Coronary artery (tissue), 2 donors: ENCODE results near the gene PLCB2.
A peak's percentile ranks its signal among the peaks of the same experiment; 100 is the strongest.

ENCODE experiments used
- DNase-seq: peaks from one replicate; pipeline ENCODE4 v3.0.0-alpha.2; 2017; ENCODE audit warnings: low spot score
- H3K27ac ChIP-seq, 2 donors: fragments of 200-600 bp; sonication (generic); one replicate each; pipeline ENCODE4 v1.5.1; 2016 to 2019
- H3K4me3 ChIP-seq: fragments of 200-600 bp; sonication (generic); 2 replicates; pipeline ENCODE4 v1.5.1; 2016; ENCODE audit warnings: mild to moderate bottlenecking, moderate library complexity
- TF ChIP-seq, protein P1 (sequence below): fragments of 200-600 bp; sonication (generic); IDR thresholded peaks from one replicate; pipeline ENCODE4 v1.5.1; 2019; ENCODE audit warnings: antibody characterized with exemption

The PLCB2 gene, protein sequence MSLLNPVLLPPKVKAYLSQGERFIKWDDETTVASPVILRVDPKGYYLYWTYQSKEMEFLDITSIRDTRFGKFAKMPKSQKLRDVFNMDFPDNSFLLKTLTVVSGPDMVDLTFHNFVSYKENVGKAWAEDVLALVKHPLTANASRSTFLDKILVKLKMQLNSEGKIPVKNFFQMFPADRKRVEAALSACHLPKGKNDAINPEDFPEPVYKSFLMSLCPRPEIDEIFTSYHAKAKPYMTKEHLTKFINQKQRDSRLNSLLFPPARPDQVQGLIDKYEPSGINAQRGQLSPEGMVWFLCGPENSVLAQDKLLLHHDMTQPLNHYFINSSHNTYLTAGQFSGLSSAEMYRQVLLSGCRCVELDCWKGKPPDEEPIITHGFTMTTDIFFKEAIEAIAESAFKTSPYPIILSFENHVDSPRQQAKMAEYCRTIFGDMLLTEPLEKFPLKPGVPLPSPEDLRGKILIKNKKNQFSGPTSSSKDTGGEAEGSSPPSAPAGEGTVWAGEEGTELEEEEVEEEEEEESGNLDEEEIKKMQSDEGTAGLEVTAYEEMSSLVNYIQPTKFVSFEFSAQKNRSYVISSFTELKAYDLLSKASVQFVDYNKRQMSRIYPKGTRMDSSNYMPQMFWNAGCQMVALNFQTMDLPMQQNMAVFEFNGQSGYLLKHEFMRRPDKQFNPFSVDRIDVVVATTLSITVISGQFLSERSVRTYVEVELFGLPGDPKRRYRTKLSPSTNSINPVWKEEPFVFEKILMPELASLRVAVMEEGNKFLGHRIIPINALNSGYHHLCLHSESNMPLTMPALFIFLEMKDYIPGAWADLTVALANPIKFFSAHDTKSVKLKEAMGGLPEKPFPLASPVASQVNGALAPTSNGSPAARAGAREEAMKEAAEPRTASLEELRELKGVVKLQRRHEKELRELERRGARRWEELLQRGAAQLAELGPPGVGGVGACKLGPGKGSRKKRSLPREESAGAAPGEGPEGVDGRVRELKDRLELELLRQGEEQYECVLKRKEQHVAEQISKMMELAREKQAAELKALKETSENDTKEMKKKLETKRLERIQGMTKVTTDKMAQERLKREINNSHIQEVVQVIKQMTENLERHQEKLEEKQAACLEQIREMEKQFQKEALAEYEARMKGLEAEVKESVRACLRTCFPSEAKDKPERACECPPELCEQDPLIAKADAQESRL

DNA sequence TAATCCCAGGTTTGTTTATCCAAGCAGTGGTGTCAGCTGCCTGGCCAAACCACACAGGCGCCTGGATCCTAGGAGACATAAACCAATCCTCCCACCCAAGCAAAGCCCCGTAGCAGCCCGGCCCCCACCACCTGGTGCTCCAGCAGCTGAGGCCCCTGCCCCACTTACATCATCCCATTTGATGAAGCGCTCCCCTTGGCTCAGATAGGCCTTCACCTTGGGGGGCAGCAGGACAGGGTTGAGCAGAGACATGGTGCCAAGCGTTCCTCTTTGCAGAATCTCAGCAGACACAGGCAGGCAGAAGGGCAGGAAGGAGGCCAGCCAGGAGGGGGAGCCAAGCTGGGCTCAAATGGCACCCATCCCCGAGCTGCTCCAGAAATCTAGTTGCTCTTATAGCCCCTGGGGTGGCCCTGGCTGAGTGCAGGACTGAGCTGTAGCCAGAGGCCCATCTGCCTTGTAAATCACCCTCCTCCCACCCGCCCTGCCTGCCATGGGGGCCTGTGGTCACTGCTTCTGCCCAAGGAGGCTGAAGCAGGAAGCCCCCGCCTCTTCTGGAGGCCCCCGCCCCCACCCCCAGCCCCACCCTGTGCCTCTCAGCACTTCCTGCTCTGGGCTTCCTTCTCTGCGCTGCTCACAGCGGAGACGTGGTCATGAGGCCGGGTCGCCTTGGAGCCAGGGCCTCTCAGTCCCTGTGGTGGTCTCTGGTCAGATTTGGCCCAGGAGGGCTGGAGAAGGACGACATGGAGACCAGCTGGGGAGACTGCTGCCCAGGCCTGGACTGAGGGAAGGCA lies at the start of gene PLCB2:
TSS of gene PLCB2 (minus strand) at position 515 of the 791 bp plus-strand sequence. CDS start at position 252, 263 bp downstream.
- TF ChIP-seq, protein P1, sequence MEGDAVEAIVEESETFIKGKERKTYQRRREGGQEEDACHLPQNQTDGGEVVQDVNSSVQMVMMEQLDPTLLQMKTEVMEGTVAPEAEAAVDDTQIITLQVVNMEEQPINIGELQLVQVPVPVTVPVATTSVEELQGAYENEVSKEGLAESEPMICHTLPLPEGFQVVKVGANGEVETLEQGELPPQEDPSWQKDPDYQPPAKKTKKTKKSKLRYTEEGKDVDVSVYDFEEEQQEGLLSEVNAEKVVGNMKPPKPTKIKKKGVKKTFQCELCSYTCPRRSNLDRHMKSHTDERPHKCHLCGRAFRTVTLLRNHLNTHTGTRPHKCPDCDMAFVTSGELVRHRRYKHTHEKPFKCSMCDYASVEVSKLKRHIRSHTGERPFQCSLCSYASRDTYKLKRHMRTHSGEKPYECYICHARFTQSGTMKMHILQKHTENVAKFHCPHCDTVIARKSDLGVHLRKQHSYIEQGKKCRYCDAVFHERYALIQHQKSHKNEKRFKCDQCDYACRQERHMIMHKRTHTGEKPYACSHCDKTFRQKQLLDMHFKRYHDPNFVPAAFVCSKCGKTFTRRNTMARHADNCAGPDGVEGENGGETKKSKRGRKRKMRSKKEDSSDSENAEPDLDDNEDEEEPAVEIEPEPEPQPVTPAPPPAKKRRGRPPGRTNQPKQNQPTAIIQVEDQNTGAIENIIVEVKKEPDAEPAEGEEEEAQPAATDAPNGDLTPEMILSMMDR = no peak
- Histone ChIP-seq H3K4me3 (peak within 1 kb of the TSS; percentile 54), H3K27ac (peak within 1 kb of the TSS in 1 of 2 donors; percentile 76)
- no peak for DNase-seq

DNA sequence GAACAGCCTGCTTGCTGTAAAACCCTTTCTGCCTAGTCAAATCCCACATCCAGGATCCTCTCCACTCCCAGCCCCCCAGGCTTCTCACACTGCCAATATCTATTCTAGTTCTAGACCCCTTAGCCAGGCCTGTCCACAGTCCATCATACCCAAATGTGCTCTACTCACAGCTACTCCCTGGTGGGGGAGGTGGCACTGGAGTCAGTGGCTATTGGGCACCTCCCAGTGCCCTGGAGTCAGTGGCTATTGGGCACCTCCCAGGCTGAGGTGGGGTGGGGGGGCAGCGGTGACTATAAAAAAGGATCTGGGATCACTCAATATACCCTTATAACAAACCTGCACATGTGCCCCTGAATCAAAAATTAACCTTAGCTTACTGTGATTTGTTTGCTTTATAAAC lies 49.5 kb upstream of the PLCB2 start:
- H3K27ac ChIP-seq = no peak overlapping the region
- TF ChIP-seq, protein P1 = no peak
- H3K4me3 ChIP-seq = no peak overlapping the region
- no peak for DNase-seq

DNA sequence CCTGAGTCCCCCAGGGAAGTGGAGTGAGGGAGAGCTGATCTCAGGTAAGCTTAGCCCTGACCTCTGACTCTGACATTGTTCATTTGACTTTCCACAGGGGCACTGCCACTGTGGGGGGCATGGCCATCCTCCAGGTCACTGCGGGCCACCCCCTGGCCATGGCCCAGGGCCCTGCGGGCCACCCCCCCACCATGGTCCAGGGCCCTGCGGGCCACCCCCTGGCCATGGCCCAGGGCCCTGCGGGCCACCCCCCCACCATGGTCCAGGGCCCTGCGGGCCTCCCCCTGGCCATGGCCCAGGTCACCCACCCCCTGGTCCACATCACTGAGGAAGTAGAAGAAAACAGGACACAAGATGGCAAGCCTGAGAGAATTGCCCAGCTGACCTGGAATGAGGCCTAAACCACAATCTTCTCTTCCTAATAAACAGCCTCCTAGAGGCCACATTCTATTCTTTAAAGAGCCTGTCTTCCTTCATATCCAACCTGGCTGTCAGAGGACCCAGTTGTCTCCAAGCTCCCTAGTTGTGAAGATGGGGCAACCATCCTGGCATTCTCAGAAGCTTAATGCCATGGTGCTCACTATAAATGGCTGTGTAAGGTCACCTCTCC lies 48.3 kb upstream of the PLCB2 start:
- no peak for DNase-seq
- TF ChIP-seq, protein P1 = no peak
- H3K27ac ChIP-seq = no peak overlapping the region

DNA sequence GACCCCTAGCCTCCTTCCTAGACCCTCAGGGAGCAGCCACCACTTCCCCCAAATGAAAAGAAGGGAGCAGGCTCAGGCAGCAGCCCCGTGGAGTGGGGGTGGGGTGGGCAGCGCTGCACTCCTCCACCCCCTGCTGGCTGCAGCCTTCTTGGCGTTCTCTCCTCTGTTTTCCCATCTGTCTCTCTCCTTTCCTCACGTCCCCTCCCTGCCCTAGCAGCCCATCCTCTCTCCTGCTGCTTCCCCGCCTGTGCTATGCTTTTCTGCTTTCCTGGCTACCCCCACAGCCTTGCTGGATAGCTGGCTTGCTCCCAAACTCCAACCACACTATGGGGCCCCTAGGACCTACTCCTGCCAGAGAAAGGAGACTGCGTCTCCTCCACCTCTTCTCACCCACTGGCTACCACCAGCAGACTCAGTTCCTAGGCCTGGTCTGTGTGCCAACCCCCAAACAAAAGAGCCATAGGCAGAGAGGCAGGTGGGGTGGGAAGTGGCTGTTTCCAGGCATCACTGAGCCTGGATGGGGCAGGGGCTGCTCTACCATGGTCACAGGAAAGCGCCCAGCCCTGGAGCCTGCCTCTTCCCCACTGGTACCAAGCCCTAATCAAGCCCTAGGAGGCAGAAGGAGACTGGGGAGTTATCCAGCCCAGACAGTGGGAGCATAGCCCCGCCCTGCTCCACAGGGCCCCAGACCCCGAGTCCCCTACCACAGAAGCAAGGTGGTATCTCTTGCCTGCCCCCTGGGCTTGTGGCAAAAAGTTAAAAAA lies 46.9 kb upstream of the PLCB2 start:
- no peak overlapping the region for H3K27ac ChIP-seq

More for the DNA sequence above, 48.3 kb upstream of the PLCB2 start:
- H3K4me3 ChIP-seq = no peak overlapping the region

DNA sequence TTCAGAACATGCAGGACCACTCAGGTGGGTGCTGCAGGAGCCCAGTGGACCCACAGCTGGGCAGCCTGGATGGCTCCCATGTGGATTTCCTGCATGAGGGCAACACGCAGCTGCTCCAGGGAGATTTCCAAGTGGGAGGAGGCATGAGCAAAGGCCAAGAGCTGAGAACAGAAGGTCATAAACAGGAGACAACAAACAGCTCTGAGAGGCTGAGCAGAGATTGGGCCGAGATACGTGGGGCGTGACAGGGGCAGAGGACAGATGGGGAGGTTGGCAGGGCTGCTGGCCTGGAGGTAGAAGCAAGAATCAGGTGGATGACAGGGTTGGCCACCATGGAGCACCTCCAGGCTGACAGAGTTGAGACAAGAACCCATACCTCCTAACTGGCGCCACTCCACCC lies 46.0 kb upstream of the PLCB2 start:
- TF ChIP-seq, protein P1 = no peak
- DNase-seq = no peak
- H3K4me3 ChIP-seq = no peak overlapping the region
- no peak overlapping the region for H3K27ac ChIP-seq

More for the DNA sequence above, 46.9 kb upstream of the PLCB2 start:
- TF ChIP-seq, protein P1 = no peak
- DNase-seq = no peak
- H3K4me3 ChIP-seq = no peak overlapping the region
